Measurements from ENCODE around the gene WNK4. TPM values are rescaled to one million over a fixed set of nuclear protein-coding genes. Genes with fewer than 3 reads are reported as not detected.

Gene WNK4
- total RNA-seq, 2 experiments from 2014 or later: 0.42 to 0.74 TPM

GRCh38 chr17:42845556-42845917 is 65.1 kb downstream of the WNK4 start:
- H3K9me3 Mint-ChIP-seq: no peaks in the 10 kb centered on the region
- Histone ChIP-seq H3K27ac (ENCODE audit: low read depth in 1 of 2, low read length in 2 of 2) (no peak overlapping the region), H3K9me3 (ENCODE audit: control insufficient read depth in 1 of 2, insufficient read depth in 1 of 2, low read length in 2 of 2) (no peaks in the 10 kb centered on the region), H3K36me3 (ENCODE audit: insufficient read depth, low read length) (peaks cover 50% of the 10 kb centered on the region), H3K27me3 (ENCODE audit: control insufficient read depth in 1 of 2, insufficient read depth in 2 of 2, low read length in 2 of 2) (no peaks in the 10 kb centered on the region), H3K4me1 (ENCODE audit: insufficient read depth, low read length) (no peaks in the 10 kb centered on the region), H3K4me3 (ENCODE audit: low read length) (no peak overlapping the region)
- TF ChIP-seq CTCF (IDR thresholded peaks at IDR 0.05): no peak
- DNase-seq: no peak
- peak overlapping the region; percentile 34 for H3K27ac Mint-ChIP-seq
- no peak overlapping the region for H3K4me3 Mint-ChIP-seq
- H3K27me3 Mint-ChIP-seq: no peaks in the 10 kb centered on the region
- ATAC-seq (ENCODE audit: poor library complexity): no peak
- ChIA-PET CTCF (no interaction called here), POLR2A (interaction anchor here (1.2 to 1.7 kb wide), 2 partner anchors 12 to 23 kb away, joined by 4 read pairs; no protein-coding TSS in a partner anchor)
- no peaks in the 10 kb centered on the region for H3K4me1 Mint-ChIP-seq (ENCODE audit: low read depth)
- intact Hi-C loops (cut with DNase I, micrococcal nuclease): loop anchor here in 1 of 2 experiments (10.0 kb wide), 1 partner anchor 359 kb away; no protein-coding TSS in a partner anchor
- H3K36me3 Mint-ChIP-seq (ENCODE audit: low read depth): peaks cover 58% of the 10 kb centered on the region

GRCh38 chr17:42845918-42846593 is 65.6 kb downstream of the WNK4 start:
- no peak overlapping the region for H3K4me3 ChIP-seq (ENCODE audit: low read length)
- DNase-seq: no peak
- no peak for ATAC-seq (ENCODE audit: poor library complexity)
- Mint-ChIP-seq H3K4me1 (ENCODE audit: low read depth) (no peaks in the 10 kb centered on the region), H3K36me3 (ENCODE audit: low read depth) (peaks cover 52% of the 10 kb centered on the region), H3K9me3 (no peaks in the 10 kb centered on the region), H3K27ac (peak overlapping the region; percentile 34), H3K4me3 (no peak overlapping the region), H3K27me3 (no peaks in the 10 kb centered on the region)
- H3K27ac ChIP-seq (ENCODE audit: low read depth in 1 of 2, low read length in 2 of 2): no peak overlapping the region
- TF ChIP-seq CTCF (IDR thresholded peaks at IDR 0.05): no peak
- CTCF ChIA-PET: no interaction called here
- H3K36me3 ChIP-seq (ENCODE audit: insufficient read depth, low read length): peaks cover 47% of the 10 kb centered on the region
- no peaks in the 10 kb centered on the region for H3K4me1 ChIP-seq (ENCODE audit: insufficient read depth, low read length)
- H3K9me3 ChIP-seq (ENCODE audit: control insufficient read depth in 1 of 2, insufficient read depth in 1 of 2, low read length in 2 of 2): no peaks in the 10 kb centered on the region
- no peaks in the 10 kb centered on the region for H3K27me3 ChIP-seq (ENCODE audit: control insufficient read depth in 1 of 2, insufficient read depth in 2 of 2, low read length in 2 of 2)
- intact Hi-C loops (cut with DNase I, micrococcal nuclease): loop anchor here in 1 of 2 experiments (10.0 kb wide), 1 partner anchor 359 kb away; no protein-coding TSS in a partner anchor
- POLR2A ChIA-PET: interaction anchor here (1.2 to 1.7 kb wide), 2 partner anchors 12 to 23 kb away, joined by 4 read pairs; no protein-coding TSS in a partner anchor

Small RNA genes lying within 50 kb of the gene (microRNA-seq; reads per million reads assigned to microRNA genes)
- not detected for gene MIR6781 (ENCODE audit: borderline microRNAs expressed, borderline replicate concordance)

Other genes with a start within 250 kb of the WNK4 start
- 1 to 10 TPM; 7.8 TPM for gene NAGLU, start 244.4 kb upstream of the WNK4 start, total RNA-seq
- under 1 TPM; 0.80 to 0.81 TPM for gene HSD17B1, start 227.7 kb upstream of the WNK4 start, total RNA-seq
- 10 to 100 TPM; 37.8 to 40.7 TPM for gene COASY, start 218.5 kb upstream of the WNK4 start, total RNA-seq
- 10 to 100 TPM; 29.2 to 32.1 TPM for gene MLX, start 213.5 kb upstream of the WNK4 start, total RNA-seq
- gene PSMC3IP, start 202.9 kb upstream of the WNK4 start, total RNA-seq: 1 to 10 TPM; 2.6 to 3.4 TPM
- gene RETREG3, start 171.2 kb upstream of the WNK4 start, total RNA-seq: 10 to 100 TPM; 46.7 to 48.7 TPM
- 1 to 10 TPM; 7.3 to 8.5 TPM for gene TUBG1, start 170.9 kb upstream of the WNK4 start, total RNA-seq
- 1 to 10 TPM; 9.0 to 9.7 TPM for gene TUBG2, start 121.3 kb upstream of the WNK4 start, total RNA-seq
- gene PLEKHH3, start 103.6 kb upstream of the WNK4 start, total RNA-seq: 1 to 10 TPM in 1 of 2 experiments, under 1 TPM in 1; 0.60 to 1.1 TPM
- 1 to 10 TPM; 1.5 to 2.4 TPM for gene CCR10, start 98.8 kb upstream of the WNK4 start, total RNA-seq
- gene CNTNAP1, start 98.1 kb upstream of the WNK4 start, total RNA-seq: 1 to 10 TPM; 4.4 to 4.5 TPM
- 10 to 100 TPM; 73.3 to 76.1 TPM for gene EZH1, start 35.6 kb upstream of the WNK4 start, total RNA-seq
- not detected for gene RAMP2, start 19.4 kb upstream of the WNK4 start, total RNA-seq
- 10 to 100 TPM; 40.6 to 45.7 TPM for gene VPS25, start 7.2 kb upstream of the WNK4 start, total RNA-seq
- 1 to 10 TPM; 4.0 to 4.5 TPM for gene COA3, start 18.1 kb downstream of the WNK4 start, total RNA-seq
- gene CNTD1, start 18.3 kb downstream of the WNK4 start, total RNA-seq: not detected
- 100 to 1,000 TPM; 130 to 138 TPM for gene BECN1, start 43.7 kb downstream of the WNK4 start, total RNA-seq
- 10 to 100 TPM; 62.1 to 62.5 TPM for gene PSME3, start 52.8 kb downstream of the WNK4 start, total RNA-seq
- gene AOC2, start 64.0 kb downstream of the WNK4 start, total RNA-seq: 1 to 10 TPM; 2.5 to 2.9 TPM
- gene AOC3, start 70.6 kb downstream of the WNK4 start, total RNA-seq: 1 to 10 TPM in 1 of 2 experiments, under 1 TPM in 1; 0.78 to 1.0 TPM
- gene G6PC1, start 120.2 kb downstream of the WNK4 start, total RNA-seq: not detected
- gene AARSD1, start 183.8 kb downstream of the WNK4 start, total RNA-seq: 10 to 100 TPM; 60.4 to 70.8 TPM
- gene PTGES3L, start 199.5 kb downstream of the WNK4 start, total RNA-seq: under 1 TPM in 1 of 2 experiments, not detected in 1; 0.20 TPM
- 10 to 100 TPM; 11.6 to 11.7 TPM for gene RUNDC1, start 200.0 kb downstream of the WNK4 start, total RNA-seq
- gene RPL27, start 217.8 kb downstream of the WNK4 start, total RNA-seq: 1,000 to 10,000 TPM; 1,923 to 1,951 TPM
- gene IFI35, start 226.2 kb downstream of the WNK4 start, total RNA-seq: 10 to 100 TPM; 23.0 to 24.7 TPM
- 10 to 100 TPM; 27.5 to 27.6 TPM for gene VAT1, start 241.8 kb downstream of the WNK4 start, total RNA-seq
- under 1 TPM; 0.27 to 0.28 TPM for gene RND2, start 244.6 kb downstream of the WNK4 start, total RNA-seq